ENCODE data around the gene CNOT9. TPM values are rescaled to one million over a fixed set of nuclear protein-coding genes. Genes with fewer than 3 reads are reported as not detected.

The CNOT9 gene
- total RNA-seq, 1 donor from 2014 or later: 74.4 TPM

DNA sequence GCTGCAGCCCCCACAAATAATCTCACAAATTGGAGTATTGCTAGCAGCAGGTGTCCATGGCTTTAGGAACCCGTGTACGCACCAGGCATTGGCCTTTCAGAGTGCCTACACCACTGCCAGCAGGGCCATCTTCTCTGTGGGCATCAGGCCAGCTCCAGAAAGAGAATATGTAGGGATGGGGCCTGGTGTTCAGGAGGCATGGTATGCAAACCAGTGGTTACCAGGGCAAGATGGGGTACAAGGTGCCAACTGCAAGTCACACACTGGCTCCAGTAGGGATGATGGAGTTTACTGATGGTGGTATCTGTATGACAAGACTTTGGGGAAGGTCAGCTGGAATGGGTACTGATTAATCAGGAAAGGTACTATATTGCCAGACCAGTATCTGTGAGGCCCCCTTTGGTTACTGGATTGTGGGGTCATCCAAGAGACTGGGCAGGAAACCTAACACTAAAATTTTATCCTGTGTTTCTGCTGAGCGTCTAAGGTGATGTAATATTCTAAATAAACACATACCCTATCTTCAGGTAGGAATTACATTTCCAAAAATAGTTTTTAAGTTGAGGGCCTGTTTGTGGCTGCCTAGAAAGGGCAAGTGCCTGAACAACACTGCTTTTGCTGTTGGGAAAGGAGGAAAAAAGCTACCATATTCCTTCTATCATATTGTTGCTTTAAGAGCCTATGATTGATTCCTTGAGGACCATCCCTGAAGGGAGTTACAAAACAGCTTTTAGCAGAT, 9.0 kb downstream of the CNOT9 start:
- Mint-ChIP-seq H3K27ac (no peak overlapping the region), H3K27me3 (no peaks in the 10 kb centered on the region), H3K36me3 (ENCODE audit: low read depth) (peaks cover 51% of the 10 kb centered on the region), H3K4me3 (no peak overlapping the region), H3K9me3 (no peaks in the 10 kb centered on the region), H3K4me1 (peaks cover 24% of the 10 kb centered on the region)
- intact Hi-C loops (cut with micrococcal nuclease): no loop called here
- POLR2A ChIA-PET: interaction anchor here (1.0 to 1.4 kb wide), 2 partner anchors 82 to 169 kb away, joined by 3 read pairs; partner anchors contain the start of genes BCS1L and ZNF142
- no peak for TF ChIP-seq CTCF (IDR thresholded peaks at IDR 0.05)
- CTCF ChIA-PET: no interaction called here
- DNase-seq: no peak
- ATAC-seq (ENCODE audit: low read depth): no peak

GRCh38 chr2:218578272-218578877, 9.7 kb downstream of the CNOT9 start:
- CTCF ChIA-PET: no interaction called here
- peaks cover 54% of the 10 kb centered on the region for H3K36me3 Mint-ChIP-seq (ENCODE audit: low read depth)

GRCh38 chr2:218582076-218582475, 13.4 kb downstream of the CNOT9 start:
- H3K4me3 Mint-ChIP-seq: no peak overlapping the region
- TF ChIP-seq CTCF (IDR thresholded peaks at IDR 0.05): no peak
- ChIA-PET POLR2A (no interaction called here), CTCF (no interaction called here)
- H3K27ac Mint-ChIP-seq: no peak overlapping the region
- no peaks in the 10 kb centered on the region for H3K27me3 Mint-ChIP-seq
- H3K9me3 Mint-ChIP-seq: no peaks in the 10 kb centered on the region
- H3K36me3 Mint-ChIP-seq (ENCODE audit: low read depth): peaks cover 67% of the 10 kb centered on the region
- intact Hi-C loops (cut with micrococcal nuclease): no loop called here
- ATAC-seq (ENCODE audit: low read depth): no peak
- H3K4me1 Mint-ChIP-seq: peaks cover 22% of the 10 kb centered on the region
- DNase-seq: no peak

More at GRCh38 chr2:218578272-218578877, 9.7 kb downstream of the CNOT9 start:
- POLR2A ChIA-PET: interaction anchor here (1.4 kb wide), 1 partner anchor 81 kb away, joined by 3 read pairs; the partner anchor contains the start of genes BCS1L and ZNF142
- Mint-ChIP-seq H3K4me3 (no peak overlapping the region), H3K27me3 (no peaks in the 10 kb centered on the region), H3K4me1 (peaks cover 24% of the 10 kb centered on the region), H3K27ac (no peak overlapping the region), H3K9me3 (no peaks in the 10 kb centered on the region)
- no peak for DNase-seq
- TF ChIP-seq CTCF (IDR thresholded peaks at IDR 0.05): no peak
- intact Hi-C loops (cut with micrococcal nuclease): no loop called here
- no peak for ATAC-seq (ENCODE audit: low read depth)

- no peak for TF ChIP-seq CTCF (IDR thresholded peaks at IDR 0.05)
- ChIA-PET POLR2A (interaction anchor here (0.6 kb wide), 1 partner anchor 345 kb away, joined by 6 read pairs; no protein-coding TSS in a partner anchor), CTCF (no interaction called here)
- Mint-ChIP-seq H3K9me3 (no peaks in the 10 kb centered on the region), H3K27me3 (no peaks in the 10 kb centered on the region), H3K4me1 (peaks cover 7% of the 10 kb centered on the region), H3K4me3 (no peak overlapping the region), H3K36me3 (ENCODE audit: low read depth) (peaks cover 74% of the 10 kb centered on the region), H3K27ac (no peak overlapping the region)
- ATAC-seq (ENCODE audit: low read depth) (no peak), DNase-seq (no peak)
- intact Hi-C loops (cut with micrococcal nuclease): no loop called here
Measured at GRCh38 chr2:218583983-218584850, 15.6 kb downstream of the CNOT9 start.

DNA sequence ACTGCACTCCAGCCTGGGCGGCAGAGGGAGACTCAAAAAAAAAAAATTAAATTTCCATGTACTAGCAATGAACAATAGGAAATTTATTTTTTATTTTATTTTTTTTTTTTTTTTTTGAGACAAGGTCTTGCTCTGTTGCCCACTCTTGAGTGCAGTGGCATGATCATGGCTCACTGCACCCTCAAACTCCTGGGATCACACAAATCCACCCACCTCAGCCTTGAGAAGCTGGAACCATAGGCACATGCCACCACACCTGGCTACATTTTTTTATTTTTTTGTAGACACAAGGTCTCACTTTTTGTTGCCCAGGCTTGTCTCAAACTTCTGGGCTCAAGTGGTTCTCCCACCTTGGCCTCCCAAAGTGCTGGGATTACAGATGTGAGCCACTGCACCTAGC, 16.9 kb downstream of the CNOT9 start:
- Mint-ChIP-seq H3K27me3 (no peaks in the 10 kb centered on the region), H3K36me3 (ENCODE audit: low read depth) (peaks cover 81% of the 10 kb centered on the region), H3K9me3 (no peaks in the 10 kb centered on the region), H3K4me1 (peaks cover 4% of the 10 kb centered on the region), H3K4me3 (no peak overlapping the region), H3K27ac (no peak overlapping the region)
- intact Hi-C loops (cut with micrococcal nuclease): no loop called here
- ChIA-PET POLR2A (no interaction called here), CTCF (no interaction called here)
- ATAC-seq (ENCODE audit: low read depth) (no peak), DNase-seq (no peak)
- TF ChIP-seq CTCF (IDR thresholded peaks at IDR 0.05): no peak

All from activated B cell treated with CpG ODN at 0.5 μM for 24 hours (primary cell).